MM.1S (cell line): ENCODE results near the gene FREM1.

Experiments used
- DNase-seq: peaks from one replicate; pipeline ENCODE4 v3.0.0-alpha.2; 2015
- H2AFZ ChIP-seq: fragments of 300-600 bp; sonication (generic); 2 replicates; pipeline ENCODE4 v1.6.0; 2016; ENCODE audit warnings: antibody characterized with exemption, low read length
- H3F3A ChIP-seq: fragments of 300-600 bp; sonication (generic); 2 replicates; pipeline ENCODE4 v1.6.1; 2016; ENCODE audit warnings: mild to moderate bottlenecking, antibody characterized with exemption, low read length, moderate library complexity, mixed read lengths; ENCODE audit not compliant: insufficient read depth
- H3K27ac ChIP-seq: fragments of 300-600 bp; sonication (generic); 2 replicates; pipeline ENCODE4 v1.5.1; 2016; ENCODE audit warnings: mild to moderate bottlenecking, low read length
- H3K27me3 ChIP-seq: fragments of 300-600 bp; sonication (generic); replicated peaks from 2 replicates; pipeline ENCODE4 v1.6.0; 2016; ENCODE audit warnings: low read length; ENCODE audit not compliant: insufficient read depth
- H3K36me3 ChIP-seq: fragments of 300-600 bp; sonication (generic); replicated peaks from 2 replicates; pipeline ENCODE4 v1.6.1; 2016; ENCODE audit warnings: mild to moderate bottlenecking, low read length, mixed read lengths; ENCODE audit not compliant: insufficient read depth
- H3K4me1 ChIP-seq: fragments of 300-600 bp; sonication (generic); 2 replicates; pipeline ENCODE4 v1.6.1; 2016; ENCODE audit warnings: low read length, mixed read lengths
- H3K4me2 ChIP-seq: fragments of 300-600 bp; sonication (generic); 2 replicates; pipeline ENCODE4 v1.6.0; 2016; ENCODE audit warnings: low read depth, low read length
- H3K4me3 ChIP-seq: fragments of 300-600 bp; sonication (generic); 2 replicates; pipeline ENCODE4 v1.5.1; 2016; ENCODE audit warnings: low read length, mixed read lengths
- H3K79me2 ChIP-seq: fragments of 300-600 bp; sonication (generic); 2 replicates; pipeline ENCODE4 v1.6.1; 2016; ENCODE audit warnings: mixed run types, low read length, mixed read lengths
- H3K9ac ChIP-seq: fragments of 300-600 bp; sonication (generic); 2 replicates; pipeline ENCODE4 v1.6.1; 2016; ENCODE audit warnings: low read length, mixed read lengths
- H3K9me2 ChIP-seq: fragments of 300-600 bp; sonication (generic); replicated peaks from 2 replicates; pipeline ENCODE4 v1.6.1; 2016; ENCODE audit warnings: mild to moderate bottlenecking, low read length, mixed read lengths; ENCODE audit not compliant: insufficient read depth
- H3K9me3 ChIP-seq: fragments of 300-600 bp; sonication (generic); replicated peaks from 2 replicates; pipeline ENCODE4 v1.6.1; 2016; ENCODE audit warnings: mild to moderate bottlenecking, low read length, mixed read lengths; ENCODE audit not compliant: insufficient read depth
- H4K20me1 ChIP-seq: fragments of 300-600 bp; sonication (generic); 2 replicates; pipeline ENCODE4 v1.6.1; 2016; ENCODE audit warnings: mild to moderate bottlenecking, low read length, moderate library complexity, mixed read lengths; ENCODE audit not compliant: insufficient read depth
- CTCF ChIP-seq: fragments of 300-600 bp; sonication (generic); IDR thresholded peaks from 2 replicates; pipeline ENCODE4 v1.5.1; 2016; ENCODE audit warnings: antibody characterized with exemption, low read length, mixed read lengths
- EZH2 ChIP-seq: fragments of 300-600 bp; sonication (generic); optimal IDR thresholded peaks from 2 replicates; pipeline ENCODE3; 2017; ENCODE audit warnings: low read depth, mild to moderate bottlenecking, antibody characterized with exemption, low read length, mixed read lengths
- EZH2phosphoT487 ChIP-seq: fragments of 300-600 bp; sonication (generic); IDR thresholded peaks from 2 replicates; pipeline ENCODE4 v1.6.1; 2018; ENCODE audit warnings: antibody characterized with exemption, low read length

Gene FREM1

DNA sequence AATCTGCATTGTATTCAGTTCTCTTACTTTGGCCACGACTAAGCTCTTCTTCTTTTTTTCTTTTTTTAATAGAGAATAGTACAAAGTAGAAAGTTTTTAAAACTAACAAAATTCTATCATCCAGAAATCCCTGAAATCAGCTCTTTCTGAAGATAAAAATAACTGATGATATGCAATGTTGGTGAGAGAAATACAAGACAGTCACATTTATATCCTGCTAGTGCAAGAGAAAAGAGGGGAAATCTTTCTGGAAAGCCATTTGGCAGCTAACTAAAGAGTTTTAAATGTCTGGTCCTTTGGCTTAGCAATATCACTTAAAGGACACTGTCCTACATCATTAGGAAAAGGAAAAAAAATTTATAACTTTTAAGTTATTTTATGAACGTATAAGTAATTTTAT is 27.0 kb upstream of the FREM1 start:
- no peak overlapping the region for H3K9ac ChIP-seq
- no peaks in the 10 kb centered on the region for H3K36me3 ChIP-seq
- TF ChIP-seq CTCF (no peak), EZH2 (no peak), EZH2phosphoT487 (no peak)
- H3K27me3 ChIP-seq, result no peaks in the 10 kb centered on the region
- H3K4me3 ChIP-seq, result no peak overlapping the region
- no peak overlapping the region for H3K27ac ChIP-seq
- no peaks in the 10 kb centered on the region for H3F3A ChIP-seq
- no peaks in the 10 kb centered on the region for H3K4me1 ChIP-seq
- no peak for DNase-seq
- no peak overlapping the region for H2AFZ ChIP-seq
- no peak overlapping the region for H3K4me2 ChIP-seq
- no peaks in the 10 kb centered on the region for H3K9me3 ChIP-seq
- no peaks in the 10 kb centered on the region for H3K79me2 ChIP-seq
- H4K20me1 ChIP-seq, result no peaks in the 10 kb centered on the region
- no peaks in the 10 kb centered on the region for H3K9me2 ChIP-seq

DNA sequence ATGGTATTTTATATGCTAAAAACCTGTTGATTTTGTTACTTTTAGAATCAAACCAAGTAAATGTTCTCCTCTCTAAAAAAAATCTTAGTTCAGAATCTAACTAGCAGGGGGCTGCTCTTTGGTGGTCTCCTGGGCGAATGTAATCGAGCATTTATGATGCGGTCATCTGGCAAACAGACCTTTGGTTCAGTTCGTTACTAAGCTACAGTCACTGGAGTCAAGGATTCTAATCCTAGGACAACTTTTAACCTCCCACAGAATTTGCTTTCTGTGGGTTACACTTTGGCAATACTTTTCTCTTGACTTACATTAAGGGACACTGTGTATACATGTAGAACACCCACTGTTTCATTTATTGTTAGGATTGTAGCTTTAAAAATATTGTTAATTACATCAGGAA is 26.3 kb upstream of the FREM1 start:
- Histone ChIP-seq H3K27me3 (no peaks in the 10 kb centered on the region), H3K36me3 (no peaks in the 10 kb centered on the region), H3K9me3 (no peaks in the 10 kb centered on the region), H3F3A (no peaks in the 10 kb centered on the region), H3K4me2 (no peak overlapping the region), H3K4me3 (no peak overlapping the region), H2AFZ (no peak overlapping the region), H3K79me2 (no peaks in the 10 kb centered on the region), H4K20me1 (no peaks in the 10 kb centered on the region), H3K4me1 (no peaks in the 10 kb centered on the region), H3K9me2 (no peaks in the 10 kb centered on the region), H3K27ac (no peak overlapping the region), H3K9ac (no peak overlapping the region)
- TF ChIP-seq CTCF (no peak), EZH2phosphoT487 (no peak), EZH2 (no peak)
- no peak for DNase-seq

DNA sequence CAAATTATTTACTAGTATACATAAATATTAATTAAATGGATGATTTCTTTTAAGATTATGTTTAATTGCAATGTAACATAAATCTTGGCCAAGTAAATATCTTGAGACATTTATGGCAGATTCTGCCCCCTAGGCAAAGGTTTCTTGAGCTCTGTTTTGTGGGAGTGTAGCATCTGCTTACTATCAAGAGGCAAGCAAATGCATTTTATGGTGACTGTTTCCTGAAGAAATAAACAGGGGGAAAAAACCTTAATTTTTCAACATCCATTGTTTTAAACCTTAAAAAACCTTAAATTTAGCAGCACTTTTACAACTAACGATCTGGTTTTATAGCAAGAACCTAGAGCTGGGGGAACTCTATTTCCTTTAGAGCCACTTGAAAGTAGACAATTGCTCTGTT is 25.7 kb upstream of the FREM1 start:
- no peaks in the 10 kb centered on the region for H3F3A ChIP-seq
- H3K9me3 ChIP-seq, result no peaks in the 10 kb centered on the region
- no peak overlapping the region for H3K4me3 ChIP-seq
- H4K20me1 ChIP-seq, result no peaks in the 10 kb centered on the region
- H3K27ac ChIP-seq, result no peak overlapping the region
- H3K27me3 ChIP-seq, result no peaks in the 10 kb centered on the region
- no peaks in the 10 kb centered on the region for H3K9me2 ChIP-seq
- no peaks in the 10 kb centered on the region for H3K4me1 ChIP-seq
- no peak for DNase-seq
- no peak for TF ChIP-seq EZH2phosphoT487
- H3K4me2 ChIP-seq, result no peak overlapping the region
- no peaks in the 10 kb centered on the region for H3K36me3 ChIP-seq
- H3K9ac ChIP-seq, result no peak overlapping the region
- H2AFZ ChIP-seq, result no peak overlapping the region
- H3K79me2 ChIP-seq, result no peaks in the 10 kb centered on the region

DNA sequence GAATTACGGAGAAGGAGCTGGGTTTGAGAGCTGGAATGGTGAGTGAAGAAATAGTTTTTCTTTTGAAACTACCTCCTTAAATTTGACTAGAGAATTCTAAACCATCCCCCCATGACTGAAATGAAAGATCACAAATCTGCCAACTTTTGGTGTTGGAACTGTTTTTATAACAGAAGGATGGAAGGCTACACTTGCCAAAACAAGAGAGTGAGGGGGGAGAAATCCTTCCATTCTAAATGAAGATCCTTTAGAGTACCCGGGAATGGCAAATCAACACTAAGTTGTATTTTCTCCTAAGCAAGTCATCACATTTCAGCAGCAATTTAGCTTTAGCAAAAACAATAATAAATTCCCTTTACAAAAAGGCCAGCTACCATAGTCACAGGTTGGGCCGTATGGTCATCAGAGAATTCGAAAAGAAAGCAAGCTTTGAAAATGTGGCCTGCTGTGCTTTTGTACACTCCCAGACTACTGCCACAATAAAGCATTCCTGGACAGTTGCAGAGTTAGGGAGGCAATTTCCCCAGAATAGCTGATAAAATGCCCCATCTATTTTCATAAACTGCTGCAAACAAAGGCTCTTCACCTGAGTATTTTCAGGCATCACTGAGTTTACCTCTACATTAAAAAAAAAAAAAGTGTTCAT is 25.0 kb upstream of the FREM1 start:
- Histone ChIP-seq H3K27ac (no peak overlapping the region), H4K20me1 (no peaks in the 10 kb centered on the region), H3K27me3 (no peaks in the 10 kb centered on the region), H3K9ac (no peak overlapping the region), H3K79me2 (no peaks in the 10 kb centered on the region), H3K4me1 (no peaks in the 10 kb centered on the region), H3K9me3 (no peaks in the 10 kb centered on the region), H3K9me2 (no peaks in the 10 kb centered on the region), H3K36me3 (no peaks in the 10 kb centered on the region), H2AFZ (no peak overlapping the region), H3K4me2 (no peak overlapping the region), H3F3A (no peaks in the 10 kb centered on the region), H3K4me3 (no peak overlapping the region)
- no peak for DNase-seq
- TF ChIP-seq CTCF (no peak), EZH2phosphoT487 (no peak), EZH2 (no peak)
